Ishikawa (cell line): ENCODE results near the gene MYCL.

Experiments used
- CEBPB ChIP-seq: IDR thresholded peaks from 2 replicates; pipeline ENCODE4 v1.6.1; 2012
- CREB1 ChIP-seq: IDR thresholded peaks from 2 replicates; pipeline ENCODE4 v1.6.1; 2012; ENCODE audit warnings: low read depth
- EGR1 ChIP-seq: IDR thresholded peaks from 2 replicates; pipeline ENCODE4 v1.6.1; 2012
- EP300 ChIP-seq: IDR thresholded peaks from 2 replicates; pipeline ENCODE4 v1.6.1; 2012; ENCODE audit warnings: borderline replicate concordance
- FOXM1 ChIP-seq: IDR thresholded peaks from 2 replicates; pipeline ENCODE4 v1.6.1; 2012; ENCODE audit warnings: low read depth, borderline replicate concordance
- MAX ChIP-seq: IDR thresholded peaks from 2 replicates; pipeline ENCODE4 v1.6.1; 2012
- RAD21 ChIP-seq: IDR thresholded peaks from 2 replicates; pipeline ENCODE4 v1.6.1; 2012; ENCODE audit warnings: low read depth
- REST ChIP-seq: IDR thresholded peaks from 2 replicates; pipeline ENCODE4 v1.6.1; 2012; ENCODE audit warnings: low read depth, mild to moderate bottlenecking
- TAF1 ChIP-seq: IDR thresholded peaks from 2 replicates; pipeline ENCODE4 v1.6.1; 2012; ENCODE audit warnings: low read depth, mild to moderate bottlenecking
- TCF12 ChIP-seq: IDR thresholded peaks from 2 replicates; pipeline ENCODE4 v1.6.1; 2012; ENCODE audit warnings: low read depth
- TEAD4 ChIP-seq: IDR thresholded peaks from 2 replicates; pipeline ENCODE4 v1.6.1; 2012
- YY1 ChIP-seq: IDR thresholded peaks from 2 replicates; pipeline ENCODE4 v1.6.1; 2012; ENCODE audit warnings: low read depth
- ZBTB7A ChIP-seq: IDR thresholded peaks from 2 replicates; pipeline ENCODE4 v1.6.1; 2012; ENCODE audit warnings: low read depth

GRCh38 chr1:39901714-39902459 is at the start of gene MYCL:
- TF ChIP-seq EGR1 = no peak
- peak; percentile 73 for TF ChIP-seq RAD21
- TF ChIP-seq CREB1 = no peak
- peak; percentile 90 for TF ChIP-seq ZBTB7A
- TF ChIP-seq REST = no peak
- TF ChIP-seq TAF1 = no peak
- TF ChIP-seq MAX = peak; percentile 71
- TF ChIP-seq EP300 = no peak
- TF ChIP-seq CEBPB = no peak
- TF ChIP-seq TEAD4 = no peak
- TF ChIP-seq TCF12 = peak; percentile 90
- TF ChIP-seq YY1 = no peak
- TF ChIP-seq FOXM1 = no peak
